ENCODE measurements around the gene SUMF1.

DNA sequence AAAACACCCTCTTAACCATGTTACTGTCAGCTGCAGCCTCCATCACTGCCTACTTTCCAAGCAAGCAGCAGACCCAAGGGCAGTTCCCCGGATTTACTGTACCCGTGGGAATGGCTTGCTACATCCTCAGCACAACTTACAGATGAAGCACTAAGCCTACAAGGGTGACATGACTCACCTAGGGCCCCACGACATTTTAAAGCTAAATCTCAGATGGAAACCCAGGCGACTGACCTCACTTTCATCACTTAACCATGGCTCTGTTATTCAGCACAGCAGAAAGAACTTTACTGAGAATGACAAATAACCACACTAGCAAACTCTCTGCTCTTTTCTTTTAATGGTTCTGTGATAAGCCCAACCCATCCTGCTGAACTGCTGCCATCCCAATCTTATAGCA is 65.6 kb downstream of the SUMF1 start:
- TF ChIP-seq EZH2 (IDR thresholded peaks at IDR 0.05; ENCODE audit: borderline replicate concordance, low read length): no peak
- TF ChIP-seq, protein P1, sequence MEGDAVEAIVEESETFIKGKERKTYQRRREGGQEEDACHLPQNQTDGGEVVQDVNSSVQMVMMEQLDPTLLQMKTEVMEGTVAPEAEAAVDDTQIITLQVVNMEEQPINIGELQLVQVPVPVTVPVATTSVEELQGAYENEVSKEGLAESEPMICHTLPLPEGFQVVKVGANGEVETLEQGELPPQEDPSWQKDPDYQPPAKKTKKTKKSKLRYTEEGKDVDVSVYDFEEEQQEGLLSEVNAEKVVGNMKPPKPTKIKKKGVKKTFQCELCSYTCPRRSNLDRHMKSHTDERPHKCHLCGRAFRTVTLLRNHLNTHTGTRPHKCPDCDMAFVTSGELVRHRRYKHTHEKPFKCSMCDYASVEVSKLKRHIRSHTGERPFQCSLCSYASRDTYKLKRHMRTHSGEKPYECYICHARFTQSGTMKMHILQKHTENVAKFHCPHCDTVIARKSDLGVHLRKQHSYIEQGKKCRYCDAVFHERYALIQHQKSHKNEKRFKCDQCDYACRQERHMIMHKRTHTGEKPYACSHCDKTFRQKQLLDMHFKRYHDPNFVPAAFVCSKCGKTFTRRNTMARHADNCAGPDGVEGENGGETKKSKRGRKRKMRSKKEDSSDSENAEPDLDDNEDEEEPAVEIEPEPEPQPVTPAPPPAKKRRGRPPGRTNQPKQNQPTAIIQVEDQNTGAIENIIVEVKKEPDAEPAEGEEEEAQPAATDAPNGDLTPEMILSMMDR (IDR thresholded peaks at IDR 0.05; ENCODE audit: low read length): no peak

All from OCI-LY1 (cell line).